ENCODE measurements around the gene HLTF.

DNA sequence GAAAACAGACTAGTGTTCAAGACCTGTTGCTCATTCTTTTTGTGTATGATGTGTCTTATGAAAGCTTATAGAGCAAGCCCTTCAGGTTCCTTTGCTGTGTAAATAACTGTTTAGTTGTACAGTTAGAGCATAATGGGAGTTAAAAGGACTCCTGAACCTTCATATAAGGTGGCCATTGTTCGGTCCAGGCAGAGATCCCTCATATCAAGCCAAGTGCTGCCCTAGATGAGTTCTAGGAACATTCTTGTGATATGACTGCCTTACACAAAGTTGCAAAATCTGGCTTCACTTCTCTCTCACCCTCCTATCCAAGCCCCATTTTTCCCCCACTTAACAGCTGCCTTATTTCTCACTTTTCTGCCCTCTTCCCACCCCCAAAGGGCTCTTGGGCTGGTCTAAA lies 68.1 kb downstream of the HLTF start:
- TF ChIP-seq, protein P1, sequence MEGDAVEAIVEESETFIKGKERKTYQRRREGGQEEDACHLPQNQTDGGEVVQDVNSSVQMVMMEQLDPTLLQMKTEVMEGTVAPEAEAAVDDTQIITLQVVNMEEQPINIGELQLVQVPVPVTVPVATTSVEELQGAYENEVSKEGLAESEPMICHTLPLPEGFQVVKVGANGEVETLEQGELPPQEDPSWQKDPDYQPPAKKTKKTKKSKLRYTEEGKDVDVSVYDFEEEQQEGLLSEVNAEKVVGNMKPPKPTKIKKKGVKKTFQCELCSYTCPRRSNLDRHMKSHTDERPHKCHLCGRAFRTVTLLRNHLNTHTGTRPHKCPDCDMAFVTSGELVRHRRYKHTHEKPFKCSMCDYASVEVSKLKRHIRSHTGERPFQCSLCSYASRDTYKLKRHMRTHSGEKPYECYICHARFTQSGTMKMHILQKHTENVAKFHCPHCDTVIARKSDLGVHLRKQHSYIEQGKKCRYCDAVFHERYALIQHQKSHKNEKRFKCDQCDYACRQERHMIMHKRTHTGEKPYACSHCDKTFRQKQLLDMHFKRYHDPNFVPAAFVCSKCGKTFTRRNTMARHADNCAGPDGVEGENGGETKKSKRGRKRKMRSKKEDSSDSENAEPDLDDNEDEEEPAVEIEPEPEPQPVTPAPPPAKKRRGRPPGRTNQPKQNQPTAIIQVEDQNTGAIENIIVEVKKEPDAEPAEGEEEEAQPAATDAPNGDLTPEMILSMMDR (IDR thresholded peaks at IDR 0.05; ENCODE audit: low read length), result no peak
- TF ChIP-seq EZH2 (optimal IDR thresholded peaks at IDR 0.05; ENCODE audit: low read depth, low read length), result no peak
- no peak for TF ChIP-seq EZH2phosphoT487 (IDR thresholded peaks at IDR 0.05; ENCODE audit: low read length)
